ENCODE data around the gene FAF1.

DNA sequence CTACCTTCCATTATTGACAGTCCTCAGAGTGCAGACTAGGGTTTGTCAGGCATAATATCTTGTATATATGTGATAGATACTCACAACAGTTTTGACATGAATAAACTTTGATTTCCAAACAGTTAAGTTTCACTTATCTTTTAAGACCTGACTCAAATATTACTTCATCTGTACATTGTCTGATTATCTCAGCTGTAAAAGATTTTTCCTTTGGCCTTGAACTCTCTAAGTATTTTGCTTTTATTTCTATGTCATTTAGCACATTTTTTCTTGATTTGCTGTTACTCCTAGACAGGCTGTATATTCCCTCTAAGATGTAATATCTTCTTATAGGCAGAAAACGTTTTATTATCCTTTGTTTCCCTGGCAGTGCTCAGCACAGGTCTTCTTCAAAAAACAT, 471.2 kb downstream of the FAF1 start:
- TF ChIP-seq CTCF (IDR thresholded peaks at IDR 0.05) (no peak), POLR2A (IDR thresholded peaks at IDR 0.05) (no peak)
